Measurements from ENCODE around the gene ZNF836. TPM values are rescaled to one million over a fixed set of nuclear protein-coding genes. Genes with fewer than 3 reads are reported as not detected.
A peak's percentile ranks its signal among the peaks of the same experiment; 100 is the strongest.

The ZNF836 gene
- total RNA-seq, 2 donors from 2014 or later = 22.1 to 26.2 TPM

GRCh38 chr19:52191389-52191788 is 20.0 kb upstream of the ZNF836 start:
- Mint-ChIP-seq H3K36me3 (ENCODE audit: low read depth) (peaks cover 39% of the 10 kb centered on the region), H3K9me3 (no peaks in the 10 kb centered on the region), H3K4me1 (peaks cover 41% of the 10 kb centered on the region), H3K27ac (peak overlapping the region; percentile 100), H3K27me3 (ENCODE audit: insufficient read depth) (no peaks in the 10 kb centered on the region), H3K4me3 (peak overlapping the region; percentile 95)
- TF ChIP-seq CTCF (conservative IDR thresholded peaks at IDR 0.05) = no peak
- Histone ChIP-seq H3K9ac (ENCODE audit: extremely low read depth, low read length, poor library complexity, severe bottlenecking) (peak overlapping the region; percentile 96), H3K27me3 (ENCODE audit: control insufficient read depth, insufficient read depth, low read length, poor library complexity, severe bottlenecking) (no peaks in the 10 kb centered on the region), H3K36me3 (ENCODE audit: control insufficient read depth, insufficient read depth, low read length) (peaks cover 34% of the 10 kb centered on the region), H3K4me3 (ENCODE audit: low read length) (peak overlapping the region; percentile 98), H3K27ac (ENCODE audit: low read depth, low read length) (no peak overlapping the region), H3K9me3 (ENCODE audit: control insufficient read depth, low read length) (no peaks in the 10 kb centered on the region), H3K4me1 (ENCODE audit: control insufficient read depth, insufficient read depth, low read length) (no peaks in the 10 kb centered on the region)
- DNase-seq = no peak
- WGBS, 2 experiments (ENCODE audit: insufficient coverage in 1 of 2, insufficient read length in 1 of 2) = 89 to 100% methylated on average over 2 to 5 of the region's 5 CpGs

DNA sequence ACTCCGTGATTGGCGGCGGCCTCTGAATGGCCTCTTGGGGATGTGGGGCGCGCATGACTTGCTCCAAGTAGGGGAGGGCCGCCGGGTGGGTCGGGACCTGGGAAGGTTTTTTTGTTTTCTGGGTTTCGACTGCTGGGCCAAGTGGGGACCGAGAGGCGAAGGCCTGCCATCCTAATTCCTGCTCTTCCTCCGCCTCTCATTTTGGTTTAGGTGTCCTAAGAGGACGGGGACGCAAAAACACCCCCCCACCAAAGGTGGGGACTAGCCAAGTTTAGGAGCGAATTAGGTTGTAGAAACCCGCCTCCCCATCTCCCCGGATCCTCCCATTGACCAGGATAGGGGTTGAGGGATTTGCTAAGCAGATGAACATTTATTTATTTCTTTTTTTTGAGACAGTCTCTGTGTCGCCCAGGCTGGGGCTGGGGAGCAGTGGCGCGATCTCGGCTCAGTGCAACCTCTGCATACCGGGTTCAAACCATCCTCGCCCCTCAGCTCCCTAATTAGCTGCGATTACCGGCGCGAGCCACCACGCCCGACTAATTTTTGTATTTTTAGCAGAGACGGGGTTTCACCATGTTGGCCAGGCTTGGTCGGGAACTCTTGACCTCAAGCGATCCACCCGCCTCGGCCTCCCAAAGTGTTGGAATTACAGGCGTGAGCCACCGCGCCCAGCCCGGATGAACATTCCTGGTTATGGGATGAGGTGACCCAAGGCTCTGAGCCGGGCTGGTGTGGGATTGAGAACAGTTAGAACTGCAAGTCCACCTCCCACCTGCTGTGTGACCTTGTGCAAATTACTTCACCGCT is 19.3 kb upstream of the ZNF836 start:
- Mint-ChIP-seq H3K9me3 (no peaks in the 10 kb centered on the region), H3K36me3 (ENCODE audit: low read depth) (peaks cover 32% of the 10 kb centered on the region), H3K27ac (peak overlapping the region; percentile 100), H3K27me3 (ENCODE audit: insufficient read depth) (no peaks in the 10 kb centered on the region), H3K4me3 (peak overlapping the region; percentile 95), H3K4me1 (peaks cover 37% of the 10 kb centered on the region)
- peak overlapping the region; percentile 96 for H3K9ac ChIP-seq (ENCODE audit: extremely low read depth, low read length, poor library complexity, severe bottlenecking)
- peaks cover 27% of the 10 kb centered on the region for H3K36me3 ChIP-seq (ENCODE audit: control insufficient read depth, insufficient read depth, low read length)
- TF ChIP-seq CTCF (conservative IDR thresholded peaks at IDR 0.05) = no peak
- DNase-seq = peak; percentile 67
- 2 to 3% methylated on average over 21 to 40 of the region's 40 CpGs for whole genome bisulfite sequencing, 2 experiments (ENCODE audit: insufficient coverage in 1 of 2, insufficient read length in 1 of 2)
- peak overlapping the region; percentile 92 for H3K27ac ChIP-seq (ENCODE audit: low read depth, low read length)
- H3K9me3 ChIP-seq (ENCODE audit: control insufficient read depth, low read length) = no peaks in the 10 kb centered on the region
- H3K4me3 ChIP-seq (ENCODE audit: low read length) = peak overlapping the region; percentile 98
- no peaks in the 10 kb centered on the region for H3K27me3 ChIP-seq (ENCODE audit: control insufficient read depth, insufficient read depth, low read length, poor library complexity, severe bottlenecking)
- H3K4me1 ChIP-seq (ENCODE audit: control insufficient read depth, insufficient read depth, low read length) = no peaks in the 10 kb centered on the region

DNA sequence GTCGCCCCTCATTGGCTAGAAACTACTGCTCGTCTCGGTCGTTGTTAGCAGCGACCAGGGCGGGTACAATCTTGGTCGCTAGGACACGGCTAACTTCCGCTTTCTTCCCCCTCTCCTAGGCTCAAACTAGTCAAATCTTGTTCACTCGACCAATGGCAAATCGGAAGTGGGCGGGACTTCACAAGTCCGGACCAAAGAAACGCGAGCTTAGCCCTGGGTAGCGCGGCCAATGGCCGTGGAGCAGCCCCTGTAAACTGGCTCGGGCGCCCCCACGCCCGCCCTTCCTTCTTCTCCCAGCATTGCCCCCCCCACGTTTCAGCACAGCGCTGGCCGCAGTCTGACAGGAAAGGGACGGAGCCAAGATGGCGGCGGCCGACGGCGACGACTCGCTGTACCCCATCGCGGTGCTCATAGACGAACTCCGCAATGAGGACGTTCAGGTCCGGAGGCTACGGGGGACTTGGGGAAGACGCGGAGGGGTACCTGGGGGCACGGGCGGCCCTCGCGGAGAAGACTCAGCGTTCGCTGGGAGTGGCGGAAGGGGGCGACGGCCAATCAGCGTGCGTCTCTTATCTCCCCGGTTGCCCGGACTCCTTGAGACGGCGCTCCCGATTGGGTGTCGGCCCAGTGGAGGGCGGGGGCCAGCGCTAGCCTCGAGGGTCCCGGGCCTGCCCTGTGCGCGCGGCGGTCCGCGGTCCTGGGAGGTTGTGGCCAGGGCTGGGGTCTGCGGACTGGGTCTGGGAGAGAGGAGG is 18.5 kb upstream of the ZNF836 start, which contains the start of gene PPP2R1A:
TSS of gene PPP2R1A (plus strand) at position 318 of the 752 bp plus-strand sequence. CDS start at position 363, 45 bp downstream.
- Mint-ChIP-seq H3K27ac (peak within 1 kb of the TSS; percentile 100), H3K9me3 (no peaks in the 10 kb centered on the region), H3K27me3 (ENCODE audit: insufficient read depth) (no peaks in the 10 kb centered on the region), H3K4me3 (peak within 1 kb of the TSS; percentile 95), H3K36me3 (ENCODE audit: low read depth) (peaks cover 27% of the 10 kb centered on the region), H3K4me1 (peaks cover 30% of the 10 kb centered on the region)
- WGBS, 2 experiments (ENCODE audit: insufficient coverage in 1 of 2, insufficient read length in 1 of 2) = 0 to 2% methylated on average over 13 to 70 of the region's 70 CpGs
- peak within 1 kb of the TSS; percentile 92 for H3K27ac ChIP-seq (ENCODE audit: low read depth, low read length)
- H3K27me3 ChIP-seq (ENCODE audit: control insufficient read depth, insufficient read depth, low read length, poor library complexity, severe bottlenecking) = no peaks in the 10 kb centered on the region
- H3K4me3 ChIP-seq (ENCODE audit: low read length) = peak within 1 kb of the TSS; percentile 98
- DNase-seq = peak; percentile 99
- TF ChIP-seq CTCF (conservative IDR thresholded peaks at IDR 0.05) = no peak
- peak within 1 kb of the TSS; percentile 96 for H3K9ac ChIP-seq (ENCODE audit: extremely low read depth, low read length, poor library complexity, severe bottlenecking)
- peaks cover 20% of the 10 kb centered on the region for H3K36me3 ChIP-seq (ENCODE audit: control insufficient read depth, insufficient read depth, low read length)
- H3K9me3 ChIP-seq (ENCODE audit: control insufficient read depth, low read length) = no peaks in the 10 kb centered on the region
- H3K4me1 ChIP-seq (ENCODE audit: control insufficient read depth, insufficient read depth, low read length) = no peaks in the 10 kb centered on the region
